Measurements from ENCODE around the gene APOL1.

The APOL1 gene

GRCh38 chr22:36294801-36295200 is 41.9 kb downstream of the APOL1 start:
- Histone ChIP-seq H3K4me3 (ENCODE audit: low read length) (no peak overlapping the region), H3K79me2 (ENCODE audit: control insufficient read depth, low read length) (no peaks in the 10 kb centered on the region), H3K9me2 (replicated peaks; ENCODE audit: control insufficient read depth, low read length) (no peaks in the 10 kb centered on the region), H3K36me3 (ENCODE audit: control insufficient read depth, low read length) (peaks cover 82% of the 10 kb centered on the region), H3K4me1 (ENCODE audit: control insufficient read depth, low read length) (no peaks in the 10 kb centered on the region), H3K4me2 (ENCODE audit: low read length) (no peak overlapping the region), H3F3A (ENCODE audit: control insufficient read depth, insufficient read depth) (no peaks in the 10 kb centered on the region), H3K9me3 (ENCODE audit: control insufficient read depth, insufficient read depth, low read length) (no peaks in the 10 kb centered on the region), H4K20me1 (ENCODE audit: control insufficient read depth, insufficient read depth, low read depth, low read length) (no peaks in the 10 kb centered on the region), H3K27ac (ENCODE audit: low read depth, low read length) (no peak overlapping the region), H3K27me3 (ENCODE audit: control insufficient read depth, low read length) (no peaks in the 10 kb centered on the region)
- no peak for TF ChIP-seq EZH2phosphoT487 (IDR thresholded peaks at IDR 0.05; ENCODE audit: borderline replicate concordance, low read length)
- no peak for TF ChIP-seq CTCF (IDR thresholded peaks at IDR 0.05; ENCODE audit: low read depth, low read length, poor library complexity, severe bottlenecking)

- Histone ChIP-seq H3K27ac (ENCODE audit: low read depth, low read length) (no peak overlapping the region), H3K4me3 (ENCODE audit: low read length) (no peak overlapping the region), H4K20me1 (ENCODE audit: control insufficient read depth, insufficient read depth, low read depth, low read length) (no peaks in the 10 kb centered on the region), H3K36me3 (ENCODE audit: control insufficient read depth, low read length) (peaks cover 85% of the 10 kb centered on the region), H3K9me3 (ENCODE audit: control insufficient read depth, insufficient read depth, low read length) (no peaks in the 10 kb centered on the region), H3K4me1 (ENCODE audit: control insufficient read depth, low read length) (no peaks in the 10 kb centered on the region), H3K79me2 (ENCODE audit: control insufficient read depth, low read length) (no peaks in the 10 kb centered on the region), H3K4me2 (ENCODE audit: low read length) (no peak overlapping the region), H3K27me3 (ENCODE audit: control insufficient read depth, low read length) (no peaks in the 10 kb centered on the region), H3F3A (ENCODE audit: control insufficient read depth, insufficient read depth) (no peaks in the 10 kb centered on the region), H3K9me2 (replicated peaks; ENCODE audit: control insufficient read depth, low read length) (no peaks in the 10 kb centered on the region)
- TF ChIP-seq EZH2phosphoT487 (IDR thresholded peaks at IDR 0.05; ENCODE audit: borderline replicate concordance, low read length) (no peak), CTCF (IDR thresholded peaks at IDR 0.05; ENCODE audit: low read depth, low read length, poor library complexity, severe bottlenecking) (no peak)
Measured at GRCh38 chr22:36295247-36295646, 42.3 kb downstream of the APOL1 start.

- no peaks in the 10 kb centered on the region; the same call in 1 of the 2 replicates for H3F3A ChIP-seq (ENCODE audit: control insufficient read depth, insufficient read depth)
- 0 out of 2 replicates have a peak, but pooled peaks cover 3% of the 10 kb centered on the region for H4K20me1 ChIP-seq (ENCODE audit: control insufficient read depth, insufficient read depth, low read depth, low read length)
- TF ChIP-seq CTCF (IDR thresholded peaks at IDR 0.05; ENCODE audit: low read depth, low read length, poor library complexity, severe bottlenecking): no peak
- TF ChIP-seq EZH2phosphoT487 (IDR thresholded peaks at IDR 0.05; ENCODE audit: borderline replicate concordance, low read length): no peak
Measured at GRCh38 chr22:36296690-36297089, 43.8 kb downstream of the APOL1 start.

More at GRCh38 chr22:36296690-36297089, 43.8 kb downstream of the APOL1 start:
- Histone ChIP-seq H3K4me3 (ENCODE audit: low read length) (no peak overlapping the region), H3K9me3 (ENCODE audit: control insufficient read depth, insufficient read depth, low read length) (no peaks in the 10 kb centered on the region), H3K9me2 (replicated peaks; ENCODE audit: control insufficient read depth, low read length) (no peaks in the 10 kb centered on the region), H3K36me3 (ENCODE audit: control insufficient read depth, low read length) (peaks cover 98% of the 10 kb centered on the region), H3K27me3 (ENCODE audit: control insufficient read depth, low read length) (no peaks in the 10 kb centered on the region), H3K4me1 (ENCODE audit: control insufficient read depth, low read length) (peaks cover 3% of the 10 kb centered on the region; the same call in 1 of the 2 replicates), H3K79me2 (ENCODE audit: control insufficient read depth, low read length) (no peaks in the 10 kb centered on the region), H3K27ac (ENCODE audit: low read depth, low read length) (no peak overlapping the region), H3K4me2 (ENCODE audit: low read length) (no peak overlapping the region)
